ENCODE measurements around the gene TRPV6.

DNA sequence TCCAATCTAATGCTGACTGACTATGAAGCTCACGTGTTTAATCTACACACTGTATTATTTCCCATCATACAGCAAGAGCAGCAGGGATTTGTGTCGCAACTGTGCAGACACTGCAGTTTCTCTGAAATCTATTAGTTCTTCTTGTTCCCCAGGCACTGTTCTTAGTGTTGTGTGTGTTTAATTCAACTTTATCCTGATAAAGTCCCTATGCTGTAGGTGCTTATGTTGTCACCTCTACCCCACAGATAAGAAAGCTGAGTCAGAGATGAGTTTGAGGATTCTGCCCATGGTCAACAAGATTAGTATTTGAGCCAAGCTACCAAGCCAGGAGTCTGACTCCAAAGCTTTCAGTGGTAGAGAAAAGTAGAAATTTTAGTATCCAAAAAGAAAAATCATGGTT is 53.1 kb downstream of the TRPV6 start:
- TF ChIP-seq, protein P1, sequence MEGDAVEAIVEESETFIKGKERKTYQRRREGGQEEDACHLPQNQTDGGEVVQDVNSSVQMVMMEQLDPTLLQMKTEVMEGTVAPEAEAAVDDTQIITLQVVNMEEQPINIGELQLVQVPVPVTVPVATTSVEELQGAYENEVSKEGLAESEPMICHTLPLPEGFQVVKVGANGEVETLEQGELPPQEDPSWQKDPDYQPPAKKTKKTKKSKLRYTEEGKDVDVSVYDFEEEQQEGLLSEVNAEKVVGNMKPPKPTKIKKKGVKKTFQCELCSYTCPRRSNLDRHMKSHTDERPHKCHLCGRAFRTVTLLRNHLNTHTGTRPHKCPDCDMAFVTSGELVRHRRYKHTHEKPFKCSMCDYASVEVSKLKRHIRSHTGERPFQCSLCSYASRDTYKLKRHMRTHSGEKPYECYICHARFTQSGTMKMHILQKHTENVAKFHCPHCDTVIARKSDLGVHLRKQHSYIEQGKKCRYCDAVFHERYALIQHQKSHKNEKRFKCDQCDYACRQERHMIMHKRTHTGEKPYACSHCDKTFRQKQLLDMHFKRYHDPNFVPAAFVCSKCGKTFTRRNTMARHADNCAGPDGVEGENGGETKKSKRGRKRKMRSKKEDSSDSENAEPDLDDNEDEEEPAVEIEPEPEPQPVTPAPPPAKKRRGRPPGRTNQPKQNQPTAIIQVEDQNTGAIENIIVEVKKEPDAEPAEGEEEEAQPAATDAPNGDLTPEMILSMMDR (IDR thresholded peaks at IDR 0.05) = no peak
- no peak for TF ChIP-seq POLR2A (IDR thresholded peaks at IDR 0.05)

Data from thyroid gland (tissue), 4 donors.